Measurements from ENCODE around the gene TEPSIN.
A peak's percentile ranks its signal among the peaks of the same experiment; 100 is the strongest.
"Not testable (repeated sequence)": the region's sequence is repeated elsewhere in the genome, so short reads cannot be mapped to it uniquely, and the experiment has no call there.

Gene TEPSIN

GRCh38 chr17:81231766-81232581 is 6.9 kb downstream of the TEPSIN start:
- no peak for TF ChIP-seq CTCF (conservative IDR thresholded peaks at IDR 0.05; ENCODE audit: low read depth, low read length)
- no peak for DNase-seq (ENCODE audit: low read depth)
- H3K4me3 ChIP-seq (ENCODE audit: low read length) = no peak overlapping the region

GRCh38 chr17:81231121-81231645 is 7.7 kb downstream of the TEPSIN start:
- no peak overlapping the region for H3K4me3 ChIP-seq (ENCODE audit: low read length)
- DNase-seq (ENCODE audit: low read depth) = no peak
- no peak for TF ChIP-seq CTCF (conservative IDR thresholded peaks at IDR 0.05; ENCODE audit: low read depth, low read length)

- peak; percentile 40 for TF ChIP-seq CTCF (conservative IDR thresholded peaks at IDR 0.05; ENCODE audit: low read depth, low read length)
- DNase-seq (ENCODE audit: low read depth) = no peak
- H3K4me3 ChIP-seq (ENCODE audit: low read length) = no peak overlapping the region
Measured at GRCh38 chr17:81230043-81230820, 8.6 kb downstream of the TEPSIN start.

- no peak for DNase-seq (ENCODE audit: low read depth)
- no peak overlapping the region for H3K4me3 ChIP-seq (ENCODE audit: low read length)
- TF ChIP-seq CTCF (conservative IDR thresholded peaks at IDR 0.05; ENCODE audit: low read depth, low read length) = no peak
Measured at GRCh38 chr17:81229666-81229920, 9.3 kb downstream of the TEPSIN start.

- no peak overlapping the region for H3K4me3 ChIP-seq (ENCODE audit: low read length)
- no peak for TF ChIP-seq CTCF (conservative IDR thresholded peaks at IDR 0.05; ENCODE audit: low read depth, low read length)
- no peak for DNase-seq (ENCODE audit: low read depth)
Measured at GRCh38 chr17:81228834-81229665, 9.8 kb downstream of the TEPSIN start.

- no peak for TF ChIP-seq CTCF (conservative IDR thresholded peaks at IDR 0.05; ENCODE audit: low read depth, low read length)
- no peak for DNase-seq (ENCODE audit: low read depth)
- H3K4me3 ChIP-seq (ENCODE audit: low read length) = no peak overlapping the region
Measured at GRCh38 chr17:81228420-81228819, 10.4 kb downstream of the TEPSIN start.

GRCh38 chr17:81227630-81228029 is 11.2 kb downstream of the TEPSIN start:
- DNase-seq (ENCODE audit: low read depth); H3K4me3 ChIP-seq (ENCODE audit: low read length): not testable (repeated sequence)
